B cell (primary cell): ENCODE measurements around the gene SPHK1.

Source experiments
- EZH2 ChIP-seq: IDR thresholded peaks from 2 replicates; pipeline ENCODE4 v1.6.1; 2012; ENCODE audit warnings: borderline replicate concordance, low read depth, mild to moderate bottlenecking, moderate library complexity, low read length; ENCODE audit not compliant: insufficient read depth, poor library complexity, severe bottlenecking
- TF ChIP-seq, protein P1 (sequence below): fragments of 200-600 bp; IDR thresholded peaks from one replicate; pipeline ENCODE4 v1.8.0; 2022; ENCODE audit warnings: antibody characterized with exemption, mild to moderate bottlenecking

DNA sequence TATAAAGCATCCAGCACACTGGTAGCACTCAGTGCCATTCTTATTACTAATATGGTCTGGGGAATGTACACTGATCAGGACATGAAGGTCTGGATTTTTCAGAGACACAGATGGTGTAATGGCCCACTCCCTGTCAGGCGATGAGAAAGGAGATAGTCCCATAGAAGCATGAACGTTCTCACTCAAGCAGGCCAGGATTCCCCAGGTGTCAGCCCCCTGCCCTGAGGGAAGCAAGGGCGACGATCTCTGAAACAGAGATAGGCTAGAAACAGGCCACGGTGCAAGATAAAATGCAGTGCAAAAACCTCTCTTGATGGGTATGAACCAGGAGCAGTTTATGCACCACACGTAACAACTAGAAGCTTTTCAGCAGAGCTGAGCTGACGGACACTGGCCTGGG is 41.3 kb upstream of the SPHK1 start:
- TF ChIP-seq, protein P1, sequence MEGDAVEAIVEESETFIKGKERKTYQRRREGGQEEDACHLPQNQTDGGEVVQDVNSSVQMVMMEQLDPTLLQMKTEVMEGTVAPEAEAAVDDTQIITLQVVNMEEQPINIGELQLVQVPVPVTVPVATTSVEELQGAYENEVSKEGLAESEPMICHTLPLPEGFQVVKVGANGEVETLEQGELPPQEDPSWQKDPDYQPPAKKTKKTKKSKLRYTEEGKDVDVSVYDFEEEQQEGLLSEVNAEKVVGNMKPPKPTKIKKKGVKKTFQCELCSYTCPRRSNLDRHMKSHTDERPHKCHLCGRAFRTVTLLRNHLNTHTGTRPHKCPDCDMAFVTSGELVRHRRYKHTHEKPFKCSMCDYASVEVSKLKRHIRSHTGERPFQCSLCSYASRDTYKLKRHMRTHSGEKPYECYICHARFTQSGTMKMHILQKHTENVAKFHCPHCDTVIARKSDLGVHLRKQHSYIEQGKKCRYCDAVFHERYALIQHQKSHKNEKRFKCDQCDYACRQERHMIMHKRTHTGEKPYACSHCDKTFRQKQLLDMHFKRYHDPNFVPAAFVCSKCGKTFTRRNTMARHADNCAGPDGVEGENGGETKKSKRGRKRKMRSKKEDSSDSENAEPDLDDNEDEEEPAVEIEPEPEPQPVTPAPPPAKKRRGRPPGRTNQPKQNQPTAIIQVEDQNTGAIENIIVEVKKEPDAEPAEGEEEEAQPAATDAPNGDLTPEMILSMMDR = no peak
- no peak for TF ChIP-seq EZH2
